Measurements from ENCODE around the gene SH2D6.

The SH2D6 gene

GRCh38 chr2:85445316-85446295, 27.1 kb downstream of the SH2D6 start:
- H2AFZ ChIP-seq (ENCODE audit: low read depth, low read length) = no peak overlapping the region
- no peaks in the 10 kb centered on the region for H3K36me3 ChIP-seq (ENCODE audit: insufficient read depth, low read length)
- H3K27me3 ChIP-seq (ENCODE audit: insufficient read depth, low read length) = peaks cover 6% of the 10 kb centered on the region
- H3K9me3 ChIP-seq (ENCODE audit: low read length) = no peaks in the 10 kb centered on the region
- no peak overlapping the region for H3K4me3 ChIP-seq (ENCODE audit: low read length)
- H3K4me1 ChIP-seq (ENCODE audit: insufficient read depth, low read length) = no peaks in the 10 kb centered on the region

GRCh38 chr2:85446296-85447221, 28.0 kb downstream of the SH2D6 start:
- no peaks in the 10 kb centered on the region for H3K4me1 ChIP-seq (ENCODE audit: insufficient read depth, low read length)
- H3K9me3 ChIP-seq (ENCODE audit: low read length) = no peaks in the 10 kb centered on the region
- no peaks in the 10 kb centered on the region for H3K36me3 ChIP-seq (ENCODE audit: insufficient read depth, low read length)
- no peak overlapping the region for H3K4me3 ChIP-seq (ENCODE audit: low read length)
- H3K27me3 ChIP-seq (ENCODE audit: insufficient read depth, low read length) = peaks cover 6% of the 10 kb centered on the region
- H2AFZ ChIP-seq (ENCODE audit: low read depth, low read length) = no peak overlapping the region

- Histone ChIP-seq H3K4me1 (ENCODE audit: insufficient read depth, low read length) (no peaks in the 10 kb centered on the region), H2AFZ (ENCODE audit: low read depth, low read length) (no peak overlapping the region), H3K36me3 (ENCODE audit: insufficient read depth, low read length) (no peaks in the 10 kb centered on the region), H3K9me3 (ENCODE audit: low read length) (no peaks in the 10 kb centered on the region), H3K4me3 (ENCODE audit: low read length) (no peak overlapping the region), H3K27me3 (ENCODE audit: insufficient read depth, low read length) (peaks cover 6% of the 10 kb centered on the region)
Observed at GRCh38 chr2:85447222-85447585, 28.7 kb downstream of the SH2D6 start.

- Histone ChIP-seq H3K27me3 (ENCODE audit: insufficient read depth, low read length) (peaks cover 3% of the 10 kb centered on the region), H3K9me3 (ENCODE audit: low read length) (no peaks in the 10 kb centered on the region), H3K4me3 (ENCODE audit: low read length) (no peak overlapping the region), H3K36me3 (ENCODE audit: insufficient read depth, low read length) (no peaks in the 10 kb centered on the region), H2AFZ (ENCODE audit: low read depth, low read length) (no peak overlapping the region), H3K4me1 (ENCODE audit: insufficient read depth, low read length) (no peaks in the 10 kb centered on the region)
Observed at GRCh38 chr2:85448461-85449213, 30.1 kb downstream of the SH2D6 start.

GRCh38 chr2:85449214-85449588, 30.7 kb downstream of the SH2D6 start:
- H3K9me3 ChIP-seq (ENCODE audit: low read length) = no peaks in the 10 kb centered on the region
- H3K27me3 ChIP-seq (ENCODE audit: insufficient read depth, low read length) = peaks cover 3% of the 10 kb centered on the region

GRCh38 chr2:85452237-85452636, 33.7 kb downstream of the SH2D6 start:
- H3K9me3 ChIP-seq (ENCODE audit: low read length) = no peaks in the 10 kb centered on the region
- no peak overlapping the region for H2AFZ ChIP-seq (ENCODE audit: low read depth, low read length)
- H3K36me3 ChIP-seq (ENCODE audit: insufficient read depth, low read length) = no peaks in the 10 kb centered on the region
- no peak overlapping the region for H3K4me3 ChIP-seq (ENCODE audit: low read length)
- no peaks in the 10 kb centered on the region for H3K4me1 ChIP-seq (ENCODE audit: insufficient read depth, low read length)
- H3K27me3 ChIP-seq (ENCODE audit: insufficient read depth, low read length) = no peaks in the 10 kb centered on the region

More at GRCh38 chr2:85449214-85449588, 30.7 kb downstream of the SH2D6 start:
- Histone ChIP-seq H3K36me3 (ENCODE audit: insufficient read depth, low read length) (no peaks in the 10 kb centered on the region), H2AFZ (ENCODE audit: low read depth, low read length) (no peak overlapping the region), H3K4me3 (ENCODE audit: low read length) (no peak overlapping the region), H3K4me1 (ENCODE audit: insufficient read depth, low read length) (no peaks in the 10 kb centered on the region)

GRCh38 chr2:85453571-85453970, 35.1 kb downstream of the SH2D6 start:
- H3K36me3 ChIP-seq (ENCODE audit: insufficient read depth, low read length) = no peaks in the 10 kb centered on the region
- no peaks in the 10 kb centered on the region for H3K9me3 ChIP-seq (ENCODE audit: low read length)
- H3K4me1 ChIP-seq (ENCODE audit: insufficient read depth, low read length) = no peaks in the 10 kb centered on the region
- H2AFZ ChIP-seq (ENCODE audit: low read depth, low read length) = no peak overlapping the region
- H3K4me3 ChIP-seq (ENCODE audit: low read length) = no peak overlapping the region
- H3K27me3 ChIP-seq (ENCODE audit: insufficient read depth, low read length) = no peaks in the 10 kb centered on the region

- Histone ChIP-seq H3K4me1 (ENCODE audit: insufficient read depth, low read length) (no peaks in the 10 kb centered on the region), H3K36me3 (ENCODE audit: insufficient read depth, low read length) (no peaks in the 10 kb centered on the region), H3K4me3 (ENCODE audit: low read length) (no peak overlapping the region), H2AFZ (ENCODE audit: low read depth, low read length) (no peak overlapping the region), H3K27me3 (ENCODE audit: insufficient read depth, low read length) (no peaks in the 10 kb centered on the region), H3K9me3 (ENCODE audit: low read length) (no peaks in the 10 kb centered on the region)
Observed at GRCh38 chr2:85455552-85456090, 37.1 kb downstream of the SH2D6 start.

- H3K36me3 ChIP-seq (ENCODE audit: insufficient read depth, low read length) = no peaks in the 10 kb centered on the region
- no peak overlapping the region for H3K4me3 ChIP-seq (ENCODE audit: low read length)
- H2AFZ ChIP-seq (ENCODE audit: low read depth, low read length) = no peak overlapping the region
- no peaks in the 10 kb centered on the region for H3K27me3 ChIP-seq (ENCODE audit: insufficient read depth, low read length)
- no peaks in the 10 kb centered on the region for H3K9me3 ChIP-seq (ENCODE audit: low read length)
- no peaks in the 10 kb centered on the region for H3K4me1 ChIP-seq (ENCODE audit: insufficient read depth, low read length)
Observed at GRCh38 chr2:85457043-85457442, 38.5 kb downstream of the SH2D6 start.

- H3K9me3 ChIP-seq (ENCODE audit: low read length) = no peaks in the 10 kb centered on the region
Observed at GRCh38 chr2:85457877-85458316, 39.4 kb downstream of the SH2D6 start.

GRCh38 chr2:85458601-85459563, 40.4 kb downstream of the SH2D6 start:
- Histone ChIP-seq H3K9me3 (ENCODE audit: low read length) (no peaks in the 10 kb centered on the region), H3K27me3 (ENCODE audit: insufficient read depth, low read length) (no peaks in the 10 kb centered on the region), H3K4me1 (ENCODE audit: insufficient read depth, low read length) (no peaks in the 10 kb centered on the region), H3K4me3 (ENCODE audit: low read length) (no peak overlapping the region), H2AFZ (ENCODE audit: low read depth, low read length) (no peak overlapping the region), H3K36me3 (ENCODE audit: insufficient read depth, low read length) (no peaks in the 10 kb centered on the region)

More at GRCh38 chr2:85457877-85458316, 39.4 kb downstream of the SH2D6 start:
- no peak overlapping the region for H2AFZ ChIP-seq (ENCODE audit: low read depth, low read length)
- no peak overlapping the region for H3K4me3 ChIP-seq (ENCODE audit: low read length)
- no peaks in the 10 kb centered on the region for H3K4me1 ChIP-seq (ENCODE audit: insufficient read depth, low read length)
- H3K27me3 ChIP-seq (ENCODE audit: insufficient read depth, low read length) = no peaks in the 10 kb centered on the region
- H3K36me3 ChIP-seq (ENCODE audit: insufficient read depth, low read length) = no peaks in the 10 kb centered on the region
